CD4-positive, alpha-beta T cell treated with Interleukin-6 at 100 ng/mL for 8 hours (primary cell): ENCODE data around the gene RTN4IP1.
"Not testable (repeated sequence)": the region's sequence is repeated elsewhere in the genome, so short reads cannot be mapped to it uniquely, and the experiment has no call there.

Experiments used
- DNase-seq: peaks from one replicate; pipeline ENCODE4 v3.0.0-alpha.2; 2020; ENCODE audit warnings: mixed read lengths, low spot score

RTN4IP1 gene

GRCh38 chr6:106579281-106579680 is 50.0 kb downstream of the RTN4IP1 start:
- no peak for DNase-seq

- no peak for DNase-seq
Observed at GRCh38 chr6:106574741-106575458, 54.4 kb downstream of the RTN4IP1 start.

DNA sequence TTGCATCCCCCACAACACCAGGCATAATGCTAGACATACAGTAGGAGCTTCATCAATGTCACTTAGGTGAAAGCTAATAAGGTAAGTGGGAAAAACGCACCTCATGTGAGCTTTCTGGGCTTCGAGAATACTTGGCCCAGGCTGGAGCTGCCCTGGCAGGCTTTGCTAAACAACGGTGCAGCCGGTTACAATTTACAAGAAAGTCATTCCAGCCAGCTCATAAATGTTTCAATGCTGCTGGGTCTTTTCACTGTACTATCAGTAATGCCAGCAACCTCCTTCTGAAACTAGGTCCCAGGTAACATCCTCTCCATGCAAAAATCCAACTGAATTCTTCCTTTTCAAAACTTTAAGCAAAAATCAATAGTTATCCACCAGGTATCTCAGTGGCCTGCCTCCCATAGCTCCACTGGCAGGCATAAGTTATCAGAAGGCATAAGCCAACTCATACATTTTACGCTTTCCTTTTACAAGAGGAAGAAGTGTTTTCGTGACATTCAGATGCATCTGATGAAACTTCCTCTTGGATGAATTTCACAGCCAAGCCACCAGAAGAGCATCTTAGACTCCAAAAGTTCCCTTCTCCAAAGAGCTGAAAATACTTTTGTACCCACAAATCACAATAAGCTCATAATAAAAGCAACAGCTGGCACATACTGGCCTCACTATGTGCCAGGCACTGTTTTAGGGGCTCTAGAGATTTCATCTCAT is 56.3 kb downstream of the RTN4IP1 start:
- no peak for DNase-seq

DNA sequence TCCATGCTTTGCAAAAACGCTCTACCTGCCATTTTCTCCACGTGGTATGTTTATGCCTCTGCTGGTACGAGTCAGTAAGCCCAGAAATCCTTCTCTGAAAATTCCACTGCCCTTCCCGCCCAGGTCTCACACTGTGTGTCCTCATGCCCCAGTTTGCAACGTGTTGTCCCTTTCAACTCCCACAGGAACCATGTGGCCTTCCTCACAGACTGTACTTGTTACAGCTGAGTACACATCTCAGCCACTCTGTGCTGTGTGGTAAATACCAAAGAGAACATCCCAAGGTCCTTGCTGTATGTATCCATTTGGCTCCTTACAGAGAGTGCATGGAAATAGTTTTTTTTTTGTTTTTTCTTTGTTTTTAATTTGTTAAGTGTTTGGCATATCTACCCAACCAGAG is 56.9 kb downstream of the RTN4IP1 start:
- no peak for DNase-seq

GRCh38 chr6:106569428-106569827 is 59.9 kb downstream of the RTN4IP1 start:
- DNase-seq, result no peak

- no peak for DNase-seq
Observed at GRCh38 chr6:106568530-106568929, 60.8 kb downstream of the RTN4IP1 start.

- no peak for DNase-seq
Observed at GRCh38 chr6:106564476-106564875, 64.8 kb downstream of the RTN4IP1 start.

GRCh38 chr6:106563614-106564013 is 65.7 kb downstream of the RTN4IP1 start:
- no peak for DNase-seq

DNA sequence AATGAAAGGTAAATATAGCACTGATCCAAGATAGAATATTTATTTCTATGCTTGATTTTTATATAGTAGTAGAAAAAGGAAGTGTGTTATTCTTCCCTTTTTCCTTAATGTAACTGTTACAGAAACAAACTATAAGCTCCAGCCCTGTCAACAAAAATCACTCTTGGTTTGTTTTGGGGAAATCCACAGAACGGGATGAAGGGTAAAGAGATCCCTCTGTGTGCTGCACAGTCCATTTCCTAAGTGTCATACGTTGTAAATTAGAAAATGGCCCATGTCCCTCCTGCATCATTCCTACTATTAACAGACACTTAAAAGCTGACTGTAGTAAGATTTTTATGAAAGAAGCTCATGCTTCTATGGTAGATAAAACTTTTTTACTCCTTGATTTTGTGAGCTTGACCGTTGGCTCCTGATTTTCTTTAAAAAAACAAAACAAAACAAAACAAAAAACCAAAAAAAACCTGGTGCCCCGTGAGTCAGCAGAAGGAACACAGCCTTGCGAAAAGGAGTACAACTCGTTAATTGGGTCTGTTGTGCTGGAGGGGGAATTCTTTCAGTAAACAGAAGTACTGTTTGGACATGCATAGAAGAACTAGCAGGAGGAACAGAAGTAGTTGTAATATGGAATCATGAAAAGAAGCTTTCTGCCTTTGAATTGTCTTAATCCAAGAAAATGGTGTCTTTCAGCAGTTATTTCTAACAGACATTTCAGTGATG is 67.5 kb downstream of the RTN4IP1 start:
- no peak for DNase-seq

DNA sequence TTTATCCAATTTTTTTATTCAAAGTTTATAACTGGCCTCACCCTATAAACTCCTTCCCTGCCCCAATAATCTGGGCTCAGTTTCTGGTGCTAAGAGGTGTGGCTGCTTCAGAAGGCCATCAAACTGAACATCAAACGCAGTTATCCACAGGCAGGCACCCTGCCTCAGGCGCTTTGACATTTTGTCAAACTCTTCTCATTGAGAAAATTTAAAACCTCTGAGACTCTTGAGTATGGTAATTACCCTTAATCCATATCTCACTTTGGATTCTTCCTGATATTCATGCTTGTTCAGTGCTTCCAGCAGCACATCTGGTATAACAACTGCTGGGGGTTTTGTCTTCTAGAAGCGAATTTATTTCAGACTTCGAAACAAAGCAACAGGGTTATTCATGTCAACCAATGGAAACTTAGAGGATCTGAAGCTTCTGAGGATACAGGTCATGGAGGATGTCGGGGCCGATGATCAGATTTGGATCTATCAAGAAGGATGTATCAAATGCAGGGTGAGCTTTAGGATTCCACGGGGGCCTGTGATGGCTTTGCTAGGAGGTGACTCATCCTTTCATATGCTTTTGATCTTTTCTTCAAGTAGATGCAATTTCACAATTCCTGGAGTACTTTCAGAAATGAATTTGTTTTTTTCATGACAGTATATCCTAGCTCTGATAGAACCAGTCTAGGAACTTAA is 68.2 kb downstream of the RTN4IP1 start:
- no peak for DNase-seq

- not testable (repeated sequence) for DNase-seq
Observed at GRCh38 chr6:106559659-106560058, 69.6 kb downstream of the RTN4IP1 start.

- no peak for DNase-seq
Observed at GRCh38 chr6:106558364-106558763, 70.9 kb downstream of the RTN4IP1 start.

DNA sequence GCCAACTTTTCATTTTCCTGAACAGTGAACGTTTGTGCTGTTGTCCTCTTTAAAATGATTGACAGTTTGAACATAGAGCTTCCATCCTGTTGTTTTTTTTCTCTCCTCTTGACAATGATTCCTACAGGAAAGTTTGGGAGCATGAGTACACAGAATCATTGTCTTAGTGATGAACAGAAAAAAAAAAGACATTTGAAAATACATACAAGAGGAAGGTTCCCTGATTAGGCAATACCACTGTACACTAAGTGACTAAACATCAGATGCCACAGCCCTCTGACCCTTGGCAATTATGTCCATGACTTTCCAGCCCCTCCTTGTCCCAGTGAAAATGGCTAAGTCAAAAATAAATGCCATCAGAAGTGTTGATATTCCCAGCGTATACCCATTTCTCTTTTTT is 71.5 kb downstream of the RTN4IP1 start:
- DNase-seq, result no peak

- DNase-seq, result peak; percentile 49
Observed at GRCh38 chr6:106556368-106556960, 72.8 kb downstream of the RTN4IP1 start.

GRCh38 chr6:106555767-106556166 is 73.5 kb downstream of the RTN4IP1 start:
- no peak for DNase-seq

DNA sequence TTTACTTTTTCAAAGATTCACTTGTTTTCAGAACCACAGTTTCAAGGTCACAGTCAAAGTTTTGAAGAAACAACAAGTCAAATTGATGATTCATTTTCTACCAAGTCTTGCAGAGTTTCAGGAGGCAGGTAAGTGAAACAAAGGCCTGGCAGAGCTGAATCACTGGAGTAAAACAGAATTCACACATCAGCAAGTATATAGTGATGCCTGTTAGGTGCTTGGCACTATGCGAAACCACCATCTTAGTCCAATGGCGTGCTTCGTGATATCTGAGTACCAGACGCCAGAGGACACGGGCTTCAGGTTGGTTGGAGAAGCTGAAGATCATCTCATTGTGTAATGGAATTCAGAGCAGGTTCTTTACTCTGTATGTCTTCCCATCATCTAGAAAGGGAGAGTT is 75.9 kb downstream of the RTN4IP1 start:
- DNase-seq, result no peak

GRCh38 chr6:106551155-106551554 is 78.1 kb downstream of the RTN4IP1 start:
- no peak for DNase-seq

DNA sequence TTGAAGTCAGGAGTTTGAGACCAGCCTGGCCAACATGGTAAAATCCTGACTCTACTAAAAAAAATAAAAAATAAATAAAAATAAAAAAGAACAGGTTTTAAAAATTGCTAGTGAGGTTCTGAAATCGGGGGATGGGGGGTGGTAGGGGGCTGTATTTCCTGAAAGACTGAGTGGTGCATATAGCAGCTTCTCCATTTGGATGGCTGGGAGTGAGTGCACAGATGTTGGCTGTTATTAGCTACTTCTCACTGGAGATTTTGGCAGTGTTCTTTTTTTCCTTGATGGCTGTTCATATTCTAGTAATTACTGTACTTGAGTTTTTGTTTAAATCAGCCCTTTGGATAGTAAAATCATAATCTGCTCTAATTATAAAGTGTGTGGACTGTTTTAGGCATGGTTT is 79.8 kb downstream of the RTN4IP1 start:
- no peak for DNase-seq

DNA sequence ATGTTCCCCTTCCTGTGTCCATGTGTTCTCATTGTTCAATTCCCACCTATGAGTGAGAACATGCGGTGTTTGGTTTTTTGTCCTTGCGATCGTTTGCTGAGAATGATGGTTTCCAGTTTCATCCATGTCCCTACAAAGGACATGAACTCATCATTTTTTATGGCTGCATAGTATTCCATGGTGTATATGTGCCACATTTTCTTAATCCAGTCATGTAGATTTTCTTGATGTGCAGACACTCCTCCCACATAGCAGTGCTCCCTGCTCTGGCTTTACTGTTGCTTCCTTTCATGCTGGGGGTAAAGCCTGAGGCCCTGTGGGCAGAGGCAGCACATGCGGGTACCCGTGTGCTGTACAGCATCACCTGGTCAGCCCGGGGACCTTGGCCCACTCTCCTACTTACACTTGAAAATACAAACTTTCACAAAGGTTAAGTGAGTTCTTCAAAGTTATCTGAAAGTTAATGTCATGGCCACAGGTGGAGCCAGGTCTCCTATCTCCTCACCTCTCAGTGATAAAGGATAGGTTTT is 80.3 kb downstream of the RTN4IP1 start:
- not testable (repeated sequence) for DNase-seq

DNA sequence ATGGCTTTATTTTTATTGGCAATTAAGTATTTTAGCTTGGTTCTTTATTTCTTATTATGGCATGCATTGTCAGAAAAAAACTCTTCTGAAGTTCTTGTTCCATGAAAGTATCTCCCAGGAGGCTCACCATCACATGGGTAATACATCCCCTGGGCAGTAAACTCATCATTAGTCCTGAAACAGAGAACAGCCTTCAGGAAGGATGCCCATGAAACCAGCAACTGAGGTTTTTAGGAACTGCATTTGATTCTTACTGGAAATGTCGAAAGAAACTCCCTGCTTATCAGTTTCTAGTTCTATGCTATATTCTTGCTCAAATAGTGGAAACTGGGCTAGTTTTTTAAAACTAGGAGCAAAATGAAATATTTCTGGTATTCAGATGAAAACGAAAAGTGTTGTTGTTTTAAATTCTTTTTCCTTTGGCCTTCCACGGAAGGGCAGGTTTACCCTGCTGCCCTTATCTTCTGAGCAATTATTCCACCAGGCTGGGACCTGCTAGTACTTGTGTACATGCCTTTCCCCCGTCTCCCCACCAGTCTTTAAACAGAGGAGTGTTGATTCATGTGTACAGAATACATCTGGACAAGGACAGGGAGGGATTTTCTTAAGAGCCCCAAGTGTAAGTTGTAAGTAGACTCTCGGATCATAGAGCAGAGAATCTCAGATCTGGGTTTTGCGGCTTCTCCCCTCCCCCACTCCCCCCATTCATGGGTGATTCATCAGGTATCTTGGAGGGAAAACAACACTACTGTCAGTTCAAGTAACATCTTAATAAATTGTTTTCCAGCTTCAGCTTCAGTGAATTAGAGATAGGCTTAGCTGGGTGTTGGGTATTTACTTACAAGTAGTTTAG is 81.5 kb downstream of the RTN4IP1 start:
- peak; percentile 13 for DNase-seq
